Ovary (tissue), 3 donors: ENCODE measurements around the gene CACNB3.

Source experiments
- EP300 ChIP-seq: sonication (generic); formaldehyde crosslinking; IDR thresholded peaks from one replicate; pipeline ENCODE4 v1.6.1; 2017; ENCODE audit warnings: antibody characterized with exemption
- POLR2A ChIP-seq: fragments of 450-650 bp; IDR thresholded peaks from one replicate; pipeline ENCODE4 v1.6.1; 2017; ENCODE audit warnings: antibody characterized with exemption, mild to moderate bottlenecking, moderate library complexity
- TF ChIP-seq, protein P1 (sequence below), 3 donors: fragments of 450-650 bp in 2 of 3; fragments of 200-600 bp in 1 of 3; IDR thresholded peaks; one replicate each; pipeline versions ENCODE4 v1.5.1 to v1.8.0; 2016 to 2022; ENCODE audit warnings: antibody characterized with exemption in 3 of 3, mild to moderate bottlenecking in 1 of 3
- donor health status: DM: no; HTN: no; CAD: no.

DNA sequence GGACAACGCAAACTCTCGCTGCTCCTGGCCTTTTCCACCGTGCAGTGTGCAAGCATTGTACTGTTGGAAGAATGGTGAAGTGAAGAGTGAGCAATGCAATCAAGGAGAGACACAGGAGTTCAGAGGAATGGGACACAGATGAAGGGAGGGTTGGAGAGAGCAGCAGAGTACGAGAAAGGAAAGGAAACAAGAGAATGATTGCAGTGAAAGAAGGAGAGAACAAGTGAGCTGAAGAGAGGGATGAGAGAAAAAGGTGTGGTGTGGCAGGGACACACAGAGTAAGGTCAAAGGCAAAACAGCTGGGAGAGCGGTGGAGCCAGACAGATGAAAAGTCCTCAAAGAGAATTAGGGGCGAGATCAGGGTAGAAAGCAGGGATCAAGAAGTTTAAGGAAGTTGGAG is 13.0 kb downstream of the CACNB3 start:
- TF ChIP-seq, protein P1, sequence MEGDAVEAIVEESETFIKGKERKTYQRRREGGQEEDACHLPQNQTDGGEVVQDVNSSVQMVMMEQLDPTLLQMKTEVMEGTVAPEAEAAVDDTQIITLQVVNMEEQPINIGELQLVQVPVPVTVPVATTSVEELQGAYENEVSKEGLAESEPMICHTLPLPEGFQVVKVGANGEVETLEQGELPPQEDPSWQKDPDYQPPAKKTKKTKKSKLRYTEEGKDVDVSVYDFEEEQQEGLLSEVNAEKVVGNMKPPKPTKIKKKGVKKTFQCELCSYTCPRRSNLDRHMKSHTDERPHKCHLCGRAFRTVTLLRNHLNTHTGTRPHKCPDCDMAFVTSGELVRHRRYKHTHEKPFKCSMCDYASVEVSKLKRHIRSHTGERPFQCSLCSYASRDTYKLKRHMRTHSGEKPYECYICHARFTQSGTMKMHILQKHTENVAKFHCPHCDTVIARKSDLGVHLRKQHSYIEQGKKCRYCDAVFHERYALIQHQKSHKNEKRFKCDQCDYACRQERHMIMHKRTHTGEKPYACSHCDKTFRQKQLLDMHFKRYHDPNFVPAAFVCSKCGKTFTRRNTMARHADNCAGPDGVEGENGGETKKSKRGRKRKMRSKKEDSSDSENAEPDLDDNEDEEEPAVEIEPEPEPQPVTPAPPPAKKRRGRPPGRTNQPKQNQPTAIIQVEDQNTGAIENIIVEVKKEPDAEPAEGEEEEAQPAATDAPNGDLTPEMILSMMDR (IDR thresholded peaks at IDR 0.05), result no peak
- TF ChIP-seq POLR2A, result no peak
- no peak for TF ChIP-seq EP300
